Esophagus squamous epithelium (tissue), 4 donors: ENCODE results near the gene C14orf119.

Experiments
- CTCF ChIP-seq, 6 experiments: fragments of 450-650 bp in 4 of 6; fragments of 200-600 bp in 2 of 6; sonication (generic) in 2 of 6; IDR thresholded peaks; one replicate each; pipeline ENCODE4 v1.5.1; 2016 to 2019; ENCODE audit warnings: antibody characterized with exemption in 6 of 6, mild to moderate bottlenecking in 4 of 6, moderate library complexity in 4 of 6
- POLR2A ChIP-seq, 4 donors: fragments of 450-650 bp; IDR thresholded peaks; one replicate each; pipeline ENCODE4 v1.6.1; 2017; ENCODE audit warnings: antibody characterized with exemption in 4 of 4, mild to moderate bottlenecking in 4 of 4, moderate library complexity in 3 of 4

- no peak for TF ChIP-seq CTCF (IDR thresholded peaks at IDR 0.05)
- no peak for TF ChIP-seq POLR2A (IDR thresholded peaks at IDR 0.05)
These were observed 20.4 kb upstream of the C14orf119 start for GRCh38 chr14:23074906-23075305.
